ENCODE measurements around the gene MAD1L1. TPM values are rescaled to one million over a fixed set of nuclear protein-coding genes. Genes with fewer than 3 reads are reported as not detected.

The MAD1L1 gene
- total RNA-seq, 1 experiment from 2014 or later: 43.8 TPM

DNA sequence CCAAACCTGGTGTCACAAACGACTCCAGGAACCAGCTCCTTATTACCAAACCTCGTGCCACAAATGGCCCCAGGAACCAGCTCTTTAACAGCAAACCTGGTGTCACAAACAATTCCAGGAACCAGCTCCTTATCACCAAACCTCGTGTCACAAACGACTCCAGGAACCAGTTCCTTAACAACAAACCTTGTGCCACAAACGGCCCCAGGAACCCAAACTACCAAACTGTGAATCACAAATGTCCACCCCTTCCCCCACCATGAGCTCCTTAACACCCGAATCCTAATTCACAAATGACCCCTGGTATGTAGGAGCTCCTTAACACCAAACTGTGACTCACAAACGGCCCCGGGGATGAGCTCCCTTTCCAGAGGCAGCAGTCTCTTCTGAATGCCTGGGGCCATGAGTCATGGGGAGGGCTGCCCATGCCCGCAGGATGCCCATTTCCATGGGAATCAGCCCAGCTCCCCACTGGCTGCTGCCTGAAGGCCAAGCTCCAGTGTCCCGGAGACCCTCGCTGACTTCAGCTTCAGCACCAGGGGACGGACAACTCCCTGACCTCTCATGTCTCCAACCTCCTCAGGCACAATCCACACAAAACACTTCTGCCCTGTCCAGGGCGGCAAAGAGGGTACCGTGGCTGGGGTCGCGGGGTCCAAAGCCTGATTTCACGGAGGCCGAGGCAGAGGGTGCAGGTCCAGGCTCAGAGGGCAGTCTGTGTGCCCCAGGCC lies 349.5 kb downstream of the MAD1L1 start:
- Mint-ChIP-seq H3K27ac (peak overlapping the region; percentile 65; the same call in 1 of the 2 replicates), H3K27me3 (ENCODE audit: low read depth) (no peaks in the 10 kb centered on the region), H3K36me3 (peaks cover 22% of the 10 kb centered on the region), H3K4me1 (no peaks in the 10 kb centered on the region), H3K4me3 (no peak overlapping the region), H3K9me3 (peaks cover 13% of the 10 kb centered on the region)
- DNase-seq (ENCODE audit: low spot score): no peak
- CTCF ChIA-PET: interaction anchor here (0.6 to 3.4 kb wide), 53 partner anchors 9 to 471 kb away, joined by 3 to 21 read pairs (median 4); partner anchors contain the start of gene TMEM184A
- TF ChIP-seq NR1H2 (CRISPR knock-in tag; IDR thresholded peaks at IDR 0.05) (no peak), TCF7 (CRISPR knock-in tag; IDR thresholded peaks at IDR 0.05; ENCODE audit: low read depth) (no peak), NR2C2 (CRISPR knock-in tag; IDR thresholded peaks at IDR 0.05) (no peak), ZNF396 (CRISPR knock-in tag; IDR thresholded peaks at IDR 0.05; ENCODE audit: borderline replicate concordance) (no peak), NR3C1 (CRISPR knock-in tag; conservative IDR thresholded peaks at IDR 0.05; ENCODE audit: low read depth) (no peak), GRHL2 (CRISPR knock-in tag; IDR thresholded peaks at IDR 0.05; ENCODE audit: insufficient replicate concordance, severe bottlenecking) (no peak), RORB (CRISPR knock-in tag; IDR thresholded peaks at IDR 0.05) (no peak)
- TF ChIP-seq, protein P1, sequence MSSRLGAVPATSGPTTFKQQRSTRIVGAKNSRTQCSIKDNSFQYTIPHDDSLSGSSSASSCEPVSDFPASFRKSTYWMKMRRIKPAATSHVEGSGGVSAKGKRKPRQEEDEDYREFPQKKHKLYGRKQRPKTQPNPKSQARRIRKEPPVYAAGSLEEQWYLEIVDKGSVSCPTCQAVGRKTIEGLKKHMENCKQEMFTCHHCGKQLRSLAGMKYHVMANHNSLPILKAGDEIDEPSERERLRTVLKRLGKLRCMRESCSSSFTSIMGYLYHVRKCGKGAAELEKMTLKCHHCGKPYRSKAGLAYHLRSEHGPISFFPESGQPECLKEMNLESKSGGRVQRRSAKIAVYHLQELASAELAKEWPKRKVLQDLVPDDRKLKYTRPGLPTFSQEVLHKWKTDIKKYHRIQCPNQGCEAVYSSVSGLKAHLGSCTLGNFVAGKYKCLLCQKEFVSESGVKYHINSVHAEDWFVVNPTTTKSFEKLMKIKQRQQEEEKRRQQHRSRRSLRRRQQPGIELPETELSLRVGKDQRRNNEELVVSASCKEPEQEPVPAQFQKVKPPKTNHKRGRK (CRISPR knock-in tag; IDR thresholded peaks at IDR 0.05; ENCODE audit: borderline replicate concordance): no peak
- TF ChIP-seq, protein P2, sequence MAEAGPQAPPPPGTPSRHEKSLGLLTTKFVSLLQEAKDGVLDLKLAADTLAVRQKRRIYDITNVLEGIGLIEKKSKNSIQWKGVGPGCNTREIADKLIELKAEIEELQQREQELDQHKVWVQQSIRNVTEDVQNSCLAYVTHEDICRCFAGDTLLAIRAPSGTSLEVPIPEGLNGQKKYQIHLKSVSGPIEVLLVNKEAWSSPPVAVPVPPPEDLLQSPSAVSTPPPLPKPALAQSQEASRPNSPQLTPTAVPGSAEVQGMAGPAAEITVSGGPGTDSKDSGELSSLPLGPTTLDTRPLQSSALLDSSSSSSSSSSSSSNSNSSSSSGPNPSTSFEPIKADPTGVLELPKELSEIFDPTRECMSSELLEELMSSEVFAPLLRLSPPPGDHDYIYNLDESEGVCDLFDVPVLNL (CRISPR knock-in tag; IDR thresholded peaks at IDR 0.05; ENCODE audit: borderline replicate concordance, low read depth): no peak
- TF ChIP-seq, protein P3, sequence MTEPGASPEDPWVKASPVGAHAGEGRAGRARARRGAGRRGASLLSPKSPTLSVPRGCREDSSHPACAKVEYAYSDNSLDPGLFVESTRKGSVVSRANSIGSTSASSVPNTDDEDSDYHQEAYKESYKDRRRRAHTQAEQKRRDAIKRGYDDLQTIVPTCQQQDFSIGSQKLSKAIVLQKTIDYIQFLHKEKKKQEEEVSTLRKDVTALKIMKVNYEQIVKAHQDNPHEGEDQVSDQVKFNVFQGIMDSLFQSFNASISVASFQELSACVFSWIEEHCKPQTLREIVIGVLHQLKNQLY (CRISPR knock-in tag; IDR thresholded peaks at IDR 0.05): no peak
- TF ChIP-seq, protein P4, sequence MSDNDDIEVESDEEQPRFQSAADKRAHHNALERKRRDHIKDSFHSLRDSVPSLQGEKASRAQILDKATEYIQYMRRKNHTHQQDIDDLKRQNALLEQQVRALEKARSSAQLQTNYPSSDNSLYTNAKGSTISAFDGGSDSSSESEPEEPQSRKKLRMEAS (CRISPR knock-in tag; IDR thresholded peaks at IDR 0.05): no peak
- TF ChIP-seq, protein P5, sequence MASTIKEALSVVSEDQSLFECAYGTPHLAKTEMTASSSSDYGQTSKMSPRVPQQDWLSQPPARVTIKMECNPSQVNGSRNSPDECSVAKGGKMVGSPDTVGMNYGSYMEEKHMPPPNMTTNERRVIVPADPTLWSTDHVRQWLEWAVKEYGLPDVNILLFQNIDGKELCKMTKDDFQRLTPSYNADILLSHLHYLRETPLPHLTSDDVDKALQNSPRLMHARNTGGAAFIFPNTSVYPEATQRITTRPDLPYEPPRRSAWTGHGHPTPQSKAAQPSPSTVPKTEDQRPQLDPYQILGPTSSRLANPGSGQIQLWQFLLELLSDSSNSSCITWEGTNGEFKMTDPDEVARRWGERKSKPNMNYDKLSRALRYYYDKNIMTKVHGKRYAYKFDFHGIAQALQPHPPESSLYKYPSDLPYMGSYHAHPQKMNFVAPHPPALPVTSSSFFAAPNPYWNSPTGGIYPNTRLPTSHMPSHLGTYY (CRISPR knock-in tag; IDR thresholded peaks at IDR 0.05): no peak
- TF ChIP-seq, protein P6, sequence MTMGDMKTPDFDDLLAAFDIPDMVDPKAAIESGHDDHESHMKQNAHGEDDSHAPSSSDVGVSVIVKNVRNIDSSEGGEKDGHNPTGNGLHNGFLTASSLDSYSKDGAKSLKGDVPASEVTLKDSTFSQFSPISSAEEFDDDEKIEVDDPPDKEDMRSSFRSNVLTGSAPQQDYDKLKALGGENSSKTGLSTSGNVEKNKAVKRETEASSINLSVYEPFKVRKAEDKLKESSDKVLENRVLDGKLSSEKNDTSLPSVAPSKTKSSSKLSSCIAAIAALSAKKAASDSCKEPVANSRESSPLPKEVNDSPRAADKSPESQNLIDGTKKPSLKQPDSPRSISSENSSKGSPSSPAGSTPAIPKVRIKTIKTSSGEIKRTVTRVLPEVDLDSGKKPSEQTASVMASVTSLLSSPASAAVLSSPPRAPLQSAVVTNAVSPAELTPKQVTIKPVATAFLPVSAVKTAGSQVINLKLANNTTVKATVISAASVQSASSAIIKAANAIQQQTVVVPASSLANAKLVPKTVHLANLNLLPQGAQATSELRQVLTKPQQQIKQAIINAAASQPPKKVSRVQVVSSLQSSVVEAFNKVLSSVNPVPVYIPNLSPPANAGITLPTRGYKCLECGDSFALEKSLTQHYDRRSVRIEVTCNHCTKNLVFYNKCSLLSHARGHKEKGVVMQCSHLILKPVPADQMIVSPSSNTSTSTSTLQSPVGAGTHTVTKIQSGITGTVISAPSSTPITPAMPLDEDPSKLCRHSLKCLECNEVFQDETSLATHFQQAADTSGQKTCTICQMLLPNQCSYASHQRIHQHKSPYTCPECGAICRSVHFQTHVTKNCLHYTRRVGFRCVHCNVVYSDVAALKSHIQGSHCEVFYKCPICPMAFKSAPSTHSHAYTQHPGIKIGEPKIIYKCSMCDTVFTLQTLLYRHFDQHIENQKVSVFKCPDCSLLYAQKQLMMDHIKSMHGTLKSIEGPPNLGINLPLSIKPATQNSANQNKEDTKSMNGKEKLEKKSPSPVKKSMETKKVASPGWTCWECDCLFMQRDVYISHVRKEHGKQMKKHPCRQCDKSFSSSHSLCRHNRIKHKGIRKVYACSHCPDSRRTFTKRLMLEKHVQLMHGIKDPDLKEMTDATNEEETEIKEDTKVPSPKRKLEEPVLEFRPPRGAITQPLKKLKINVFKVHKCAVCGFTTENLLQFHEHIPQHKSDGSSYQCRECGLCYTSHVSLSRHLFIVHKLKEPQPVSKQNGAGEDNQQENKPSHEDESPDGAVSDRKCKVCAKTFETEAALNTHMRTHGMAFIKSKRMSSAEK (CRISPR knock-in tag; IDR thresholded peaks at IDR 0.05; ENCODE audit: borderline replicate concordance): no peak
- POLR2A ChIA-PET: interaction anchor here (0.6 to 0.7 kb wide), 2 partner anchors 42 to 205 kb away, joined by 4 to 5 read pairs; no protein-coding TSS in a partner anchor
- ATAC-seq: peak; percentile 21; the same call in 1 of the 2 replicates

DNA sequence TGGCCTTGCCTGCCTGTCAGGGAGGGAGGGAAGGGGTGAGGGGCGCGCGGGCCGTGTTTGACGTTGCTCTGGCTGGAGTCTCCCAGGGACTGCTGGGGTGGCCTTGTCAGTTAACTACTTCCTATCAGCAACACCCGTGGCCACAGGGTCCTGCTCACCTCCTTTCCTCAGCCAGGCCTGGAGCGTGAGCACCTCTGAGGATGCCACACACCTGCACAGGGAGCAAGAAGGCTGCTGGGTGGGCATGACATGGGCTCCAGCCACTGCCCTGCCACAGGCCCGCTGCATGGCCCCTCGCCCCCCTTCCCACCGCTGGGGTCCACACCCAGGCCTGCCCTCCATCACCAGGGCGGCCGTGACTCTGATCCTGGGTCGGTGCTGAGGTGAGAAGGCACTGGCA lies 350.3 kb downstream of the MAD1L1 start:
- DNase-seq (ENCODE audit: low spot score) (no peak), ATAC-seq (no peak)
- no peak overlapping the region for H3K27ac Mint-ChIP-seq
- no peaks in the 10 kb centered on the region for H3K27me3 Mint-ChIP-seq (ENCODE audit: low read depth)
- ChIA-PET CTCF (interaction anchor here (0.6 to 3.4 kb wide), 11 partner anchors 11 to 304 kb away, joined by 3 to 21 read pairs (median 7); no protein-coding TSS in a partner anchor), POLR2A (interaction anchor here (0.6 kb wide), 1 partner anchor 206 kb away, joined by 5 read pairs; no protein-coding TSS in a partner anchor)
- H3K9me3 Mint-ChIP-seq: peaks cover 13% of the 10 kb centered on the region
- H3K36me3 Mint-ChIP-seq: peaks cover 19% of the 10 kb centered on the region
- H3K4me3 Mint-ChIP-seq: no peak overlapping the region
- H3K4me1 Mint-ChIP-seq: no peaks in the 10 kb centered on the region
- TF ChIP-seq, protein P7, sequence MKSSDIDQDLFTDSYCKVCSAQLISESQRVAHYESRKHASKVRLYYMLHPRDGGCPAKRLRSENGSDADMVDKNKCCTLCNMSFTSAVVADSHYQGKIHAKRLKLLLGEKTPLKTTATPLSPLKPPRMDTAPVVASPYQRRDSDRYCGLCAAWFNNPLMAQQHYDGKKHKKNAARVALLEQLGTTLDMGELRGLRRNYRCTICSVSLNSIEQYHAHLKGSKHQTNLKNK (CRISPR knock-in tag; IDR thresholded peaks at IDR 0.05): no peak
- TF ChIP-seq, protein P8, sequence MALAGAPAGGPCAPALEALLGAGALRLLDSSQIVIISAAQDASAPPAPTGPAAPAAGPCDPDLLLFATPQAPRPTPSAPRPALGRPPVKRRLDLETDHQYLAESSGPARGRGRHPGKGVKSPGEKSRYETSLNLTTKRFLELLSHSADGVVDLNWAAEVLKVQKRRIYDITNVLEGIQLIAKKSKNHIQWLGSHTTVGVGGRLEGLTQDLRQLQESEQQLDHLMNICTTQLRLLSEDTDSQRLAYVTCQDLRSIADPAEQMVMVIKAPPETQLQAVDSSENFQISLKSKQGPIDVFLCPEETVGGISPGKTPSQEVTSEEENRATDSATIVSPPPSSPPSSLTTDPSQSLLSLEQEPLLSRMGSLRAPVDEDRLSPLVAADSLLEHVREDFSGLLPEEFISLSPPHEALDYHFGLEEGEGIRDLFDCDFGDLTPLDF (CRISPR knock-in tag; IDR thresholded peaks at IDR 0.05): no peak
- TF ChIP-seq ZNF138 (CRISPR knock-in tag; conservative IDR thresholded peaks at IDR 0.05) (no peak), ZNF232 (CRISPR knock-in tag; IDR thresholded peaks at IDR 0.05) (no peak), TEAD1 (CRISPR knock-in tag; IDR thresholded peaks at IDR 0.05) (no peak), GABPB1 (CRISPR knock-in tag; IDR thresholded peaks at IDR 0.05) (no peak)
